Thyroid gland (tissue), 4 donors: ENCODE data around the gene ASAP2.

ENCODE experiments used
- POLR2A ChIP-seq, 2 donors: fragments of 450-650 bp; IDR thresholded peaks; one replicate each; pipeline ENCODE4 v1.6.1; 2017; ENCODE audit warnings: antibody characterized with exemption in 2 of 2, mild to moderate bottlenecking in 2 of 2, moderate library complexity in 1 of 2
- TF ChIP-seq, protein P1 (sequence below), 6 experiments: fragments of 200-600 bp in 3 of 6; fragments of 450-650 bp in 3 of 6; sonication (generic) in 3 of 6; IDR thresholded peaks; one replicate each; pipeline ENCODE4 v1.5.1; 2016 to 2019; ENCODE audit warnings: antibody characterized with exemption in 6 of 6, mild to moderate bottlenecking in 2 of 6, inconsistent platforms in 1 of 6, moderate library complexity in 1 of 6

DNA sequence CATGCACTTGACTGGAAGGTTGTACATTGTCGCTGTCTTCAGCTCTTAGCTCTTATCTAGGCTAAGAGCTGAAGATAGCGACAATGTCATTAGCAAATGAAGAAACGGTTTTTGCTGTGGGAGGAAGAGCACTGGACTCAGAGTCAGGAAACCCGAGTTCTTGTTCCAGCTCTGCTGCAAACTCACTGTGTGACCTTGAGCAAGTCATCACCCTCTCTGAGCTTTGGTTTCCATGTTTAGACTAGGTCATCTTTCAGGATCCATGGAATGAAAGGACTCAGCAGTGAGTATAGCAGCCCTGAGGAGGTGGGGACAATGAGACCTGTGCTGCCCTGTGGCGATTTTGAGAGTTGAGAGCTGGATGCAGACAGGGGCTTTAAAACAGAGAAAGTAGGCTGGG lies 85.3 kb downstream of the ASAP2 start:
- TF ChIP-seq, protein P1, sequence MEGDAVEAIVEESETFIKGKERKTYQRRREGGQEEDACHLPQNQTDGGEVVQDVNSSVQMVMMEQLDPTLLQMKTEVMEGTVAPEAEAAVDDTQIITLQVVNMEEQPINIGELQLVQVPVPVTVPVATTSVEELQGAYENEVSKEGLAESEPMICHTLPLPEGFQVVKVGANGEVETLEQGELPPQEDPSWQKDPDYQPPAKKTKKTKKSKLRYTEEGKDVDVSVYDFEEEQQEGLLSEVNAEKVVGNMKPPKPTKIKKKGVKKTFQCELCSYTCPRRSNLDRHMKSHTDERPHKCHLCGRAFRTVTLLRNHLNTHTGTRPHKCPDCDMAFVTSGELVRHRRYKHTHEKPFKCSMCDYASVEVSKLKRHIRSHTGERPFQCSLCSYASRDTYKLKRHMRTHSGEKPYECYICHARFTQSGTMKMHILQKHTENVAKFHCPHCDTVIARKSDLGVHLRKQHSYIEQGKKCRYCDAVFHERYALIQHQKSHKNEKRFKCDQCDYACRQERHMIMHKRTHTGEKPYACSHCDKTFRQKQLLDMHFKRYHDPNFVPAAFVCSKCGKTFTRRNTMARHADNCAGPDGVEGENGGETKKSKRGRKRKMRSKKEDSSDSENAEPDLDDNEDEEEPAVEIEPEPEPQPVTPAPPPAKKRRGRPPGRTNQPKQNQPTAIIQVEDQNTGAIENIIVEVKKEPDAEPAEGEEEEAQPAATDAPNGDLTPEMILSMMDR (IDR thresholded peaks at IDR 0.05), result no peak
- TF ChIP-seq POLR2A (IDR thresholded peaks at IDR 0.05), result no peak
